Middle frontal gyrus (tissue), 1 donor: ENCODE data around the gene PSMF1.
"Not testable (repeated sequence)": the region's sequence is repeated elsewhere in the genome, so short reads cannot be mapped to it uniquely, and the experiment has no call there.

Experiments used
- DNase-seq: peaks from one replicate; pipeline ENCODE4 v3.0.0-alpha.2; 2015; ENCODE audit warnings: low spot score; ENCODE audit errors: extremely low spot score

The PSMF1 gene

DNA sequence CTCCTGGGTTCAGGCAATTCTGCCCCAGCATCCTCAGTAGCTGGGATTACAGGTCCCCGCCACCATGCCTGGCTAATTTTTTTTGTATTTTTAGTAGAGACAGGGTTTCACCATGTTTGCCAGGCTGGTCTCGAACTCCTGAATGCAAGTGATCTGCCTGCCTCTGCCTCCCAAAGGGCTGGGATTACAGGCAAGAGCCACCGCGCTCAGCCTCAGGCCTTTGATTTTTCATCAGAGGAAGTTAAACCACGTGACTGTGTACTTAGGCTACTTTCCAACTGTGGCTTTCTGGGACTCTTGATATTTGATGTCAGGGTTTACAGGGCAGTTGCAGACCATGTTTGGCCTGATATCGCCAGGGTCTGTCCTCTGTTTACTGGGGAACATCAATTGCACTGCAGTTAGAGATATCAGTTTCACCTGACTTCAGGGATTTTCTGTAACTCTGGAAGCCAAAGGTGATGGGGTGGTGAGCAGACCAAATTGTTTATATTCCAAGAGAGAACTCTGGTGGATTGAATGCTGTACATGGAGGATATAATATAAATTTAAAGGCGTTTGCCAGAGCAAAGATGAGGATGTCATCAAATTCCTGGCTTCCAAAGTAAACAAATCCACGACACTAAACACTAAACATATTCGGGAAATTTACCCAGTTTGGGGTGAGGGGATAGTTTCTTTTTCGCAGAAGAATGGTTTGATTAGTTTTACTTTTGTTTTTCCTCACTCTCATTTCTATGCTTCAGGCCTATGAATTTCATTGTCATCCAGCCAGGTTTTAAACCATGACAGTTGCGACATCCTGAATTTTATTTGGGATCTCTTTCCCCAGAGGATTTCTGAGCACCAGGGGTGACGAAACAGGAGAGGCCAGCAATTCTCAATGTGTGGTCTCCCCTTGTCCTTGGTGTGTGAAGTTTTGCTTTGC lies 4.2 kb downstream of the PSMF1 start:
- no peak for DNase-seq

DNA sequence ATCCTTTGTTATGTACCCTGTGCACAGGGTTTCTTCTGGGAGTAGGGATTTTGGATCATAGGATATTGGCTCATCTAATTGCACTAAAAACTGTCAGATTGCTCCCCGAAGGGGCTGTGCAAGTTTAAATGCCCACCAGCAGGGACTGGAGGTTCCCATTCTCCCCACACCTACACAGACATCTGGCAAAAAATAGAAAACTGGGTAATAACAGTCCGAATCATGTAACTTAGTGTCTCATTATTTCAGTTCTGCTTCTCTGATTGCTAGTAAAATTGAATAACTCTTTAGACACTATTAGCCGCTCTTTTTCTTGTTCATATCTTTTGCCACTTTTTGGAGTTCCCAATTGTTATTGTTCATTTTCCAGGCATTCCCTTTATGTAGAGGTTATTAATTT lies 5.3 kb downstream of the PSMF1 start:
- no peak for DNase-seq

DNA sequence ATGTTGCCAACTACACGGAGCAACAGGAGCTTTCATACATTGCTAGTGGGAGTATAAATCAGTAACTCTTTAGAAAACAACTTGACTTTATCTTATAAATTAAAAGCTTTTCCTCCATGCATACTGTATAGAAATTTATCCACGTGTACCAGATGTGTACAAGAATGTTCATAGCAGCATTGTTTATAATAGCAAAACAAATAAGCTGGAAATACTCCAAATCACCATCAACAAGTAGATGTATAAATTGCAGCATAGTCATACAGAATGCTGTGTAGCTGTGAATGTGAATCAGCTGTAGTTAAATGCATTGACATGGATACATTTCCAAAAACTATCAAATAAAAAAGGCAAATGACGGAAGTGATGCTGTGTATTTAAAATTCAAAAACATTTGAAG lies 6.0 kb downstream of the PSMF1 start:
- DNase-seq: no peak

DNA sequence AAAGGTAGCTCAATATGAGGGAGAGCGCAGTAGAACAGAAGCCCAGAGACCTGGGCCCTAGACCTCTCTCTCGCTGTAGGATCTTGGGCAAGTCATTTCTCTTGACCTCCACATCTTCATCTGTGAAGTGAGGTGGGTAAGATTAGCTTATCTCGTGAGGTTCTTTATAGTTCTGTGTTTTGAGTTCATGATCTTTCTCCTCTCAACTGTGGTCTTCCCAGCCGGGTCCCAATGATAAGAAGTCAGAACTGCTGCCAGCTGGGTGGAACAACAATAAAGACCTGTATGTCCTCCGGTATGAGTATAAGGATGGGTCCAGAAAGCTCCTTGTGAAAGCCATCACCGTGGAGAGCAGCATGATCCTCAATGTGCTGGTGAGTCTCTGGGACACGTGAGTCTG lies 6.9 kb downstream of the PSMF1 start:
- DNase-seq: no peak

DNA sequence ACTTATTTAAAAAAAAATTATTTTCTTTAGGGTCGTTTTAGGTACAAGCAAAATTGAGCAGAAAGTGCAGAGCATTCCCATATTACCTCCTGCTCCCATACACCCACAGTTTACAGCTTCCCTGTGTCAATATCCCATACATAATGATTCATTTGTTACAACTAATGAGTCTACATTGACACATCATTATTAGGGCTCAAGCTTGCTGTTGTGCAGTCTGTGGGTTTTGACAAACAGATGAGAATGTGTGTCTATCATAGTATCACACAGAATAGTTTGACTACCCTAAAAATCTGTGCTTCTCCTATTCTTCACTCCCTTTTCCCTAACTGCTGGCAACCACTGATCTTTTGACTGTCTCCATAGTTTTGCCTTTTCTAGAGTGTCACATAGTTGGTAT lies 9.4 kb downstream of the PSMF1 start:
- DNase-seq: no peak

DNA sequence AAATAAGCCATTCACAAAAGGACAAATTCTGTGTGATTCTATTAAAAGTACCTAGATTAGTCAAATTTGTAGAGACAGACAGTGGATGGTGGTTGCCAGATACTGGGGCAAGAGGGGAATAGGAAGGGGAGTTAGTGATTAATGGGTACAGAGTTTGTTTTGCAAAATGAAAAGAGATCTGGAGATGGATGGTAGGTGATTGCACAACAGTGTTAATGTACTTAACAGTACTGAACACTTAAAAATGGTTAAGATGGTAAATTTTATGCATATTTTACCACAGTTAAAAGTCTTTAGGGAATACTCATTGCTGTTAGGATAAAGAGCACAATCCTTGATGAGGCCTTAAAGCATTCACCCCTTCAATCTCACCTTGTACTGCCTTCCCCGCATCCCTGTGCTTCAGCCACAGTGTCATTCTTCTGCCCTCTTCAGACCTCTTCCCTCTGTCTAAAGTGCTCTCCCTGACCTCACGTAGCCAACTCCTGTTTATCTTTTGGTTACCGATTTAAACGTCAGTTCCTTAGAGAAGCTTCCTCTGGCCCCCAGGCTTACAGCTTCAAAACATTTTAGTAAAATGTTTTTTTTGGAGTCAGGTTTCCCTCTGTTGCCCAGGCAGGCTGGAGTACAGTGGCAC lies 11.8 kb downstream of the PSMF1 start:
- DNase-seq: no peak

DNA sequence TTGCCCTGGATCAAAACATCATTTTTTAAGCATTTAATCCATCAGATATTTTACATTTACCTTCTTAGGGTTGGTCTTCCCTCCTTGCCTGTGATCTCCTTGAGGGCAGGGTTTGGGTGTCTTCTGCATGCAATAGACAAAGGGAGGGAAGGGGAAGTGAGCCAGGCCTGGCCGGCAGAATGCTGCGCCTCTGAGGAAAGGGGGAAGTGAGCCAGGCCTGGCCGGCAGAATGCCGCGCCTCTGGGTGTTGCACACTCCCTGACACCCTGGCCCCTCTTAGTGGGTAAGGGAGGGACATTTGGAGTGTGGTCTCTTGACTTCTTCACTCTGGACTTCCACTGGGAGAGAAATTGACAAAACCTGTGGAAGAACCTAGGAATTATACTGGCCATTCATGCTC lies 12.4 kb downstream of the PSMF1 start:
- DNase-seq: no peak

DNA sequence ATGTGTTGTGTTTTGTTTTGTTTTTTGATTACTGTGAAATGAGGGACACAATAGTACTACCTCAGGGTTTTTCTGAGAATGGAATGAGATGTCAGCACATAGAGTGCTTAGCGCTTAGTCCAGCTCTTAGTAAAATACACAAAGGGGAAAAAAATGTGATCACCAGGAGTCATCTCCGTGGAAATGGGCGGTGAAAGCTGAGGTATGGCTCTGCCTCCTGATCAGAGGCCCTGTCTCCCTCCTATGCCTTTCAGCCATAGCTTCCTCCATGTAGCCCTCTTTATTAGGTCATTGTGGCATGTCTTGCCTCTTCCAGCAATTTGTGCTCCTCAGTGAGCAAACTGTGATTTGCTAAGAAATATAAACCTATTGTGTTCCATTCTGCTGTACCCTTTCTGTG lies 13.0 kb downstream of the PSMF1 start:
- no peak for DNase-seq

DNA sequence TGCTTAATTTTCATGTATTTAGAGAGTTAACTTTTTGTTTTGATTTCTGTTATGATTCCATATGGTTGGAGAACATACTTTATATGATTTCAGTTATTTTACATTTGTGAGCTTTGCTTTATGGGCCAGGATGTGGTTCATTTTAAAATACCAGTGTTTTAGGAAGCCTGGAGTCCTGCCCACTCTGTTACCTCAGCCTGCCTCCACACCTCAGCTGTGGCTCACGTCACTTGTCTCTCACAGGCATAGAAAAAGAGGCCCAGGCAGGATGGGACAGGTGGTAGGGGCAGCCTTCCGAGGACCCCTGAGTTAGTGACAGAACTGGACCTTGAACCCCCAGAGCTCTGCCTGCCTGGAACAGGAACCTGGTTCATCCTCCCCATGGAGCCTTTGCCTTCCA lies 16.0 kb downstream of the PSMF1 start:
- no peak for DNase-seq

DNA sequence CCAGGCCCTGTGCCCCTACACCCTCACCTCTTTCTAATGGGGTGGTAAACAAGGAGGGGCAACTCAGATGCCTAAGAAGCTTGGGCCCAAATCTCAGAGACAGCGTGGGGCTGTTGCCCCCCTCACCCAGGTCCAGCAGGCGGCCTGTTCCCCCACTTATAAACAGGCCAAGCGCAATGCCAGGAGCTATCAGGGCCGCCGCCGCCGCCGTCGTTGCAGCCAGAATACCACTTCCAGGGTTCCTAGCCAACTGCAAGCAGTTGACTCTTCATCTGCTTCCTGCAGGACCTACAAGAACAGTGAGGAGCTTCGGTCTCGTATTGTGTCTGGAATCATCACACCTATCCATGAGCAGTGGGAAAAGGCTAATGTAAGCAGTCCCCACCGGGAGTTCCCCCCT lies 16.4 kb downstream of the PSMF1 start:
- no peak for DNase-seq

DNA sequence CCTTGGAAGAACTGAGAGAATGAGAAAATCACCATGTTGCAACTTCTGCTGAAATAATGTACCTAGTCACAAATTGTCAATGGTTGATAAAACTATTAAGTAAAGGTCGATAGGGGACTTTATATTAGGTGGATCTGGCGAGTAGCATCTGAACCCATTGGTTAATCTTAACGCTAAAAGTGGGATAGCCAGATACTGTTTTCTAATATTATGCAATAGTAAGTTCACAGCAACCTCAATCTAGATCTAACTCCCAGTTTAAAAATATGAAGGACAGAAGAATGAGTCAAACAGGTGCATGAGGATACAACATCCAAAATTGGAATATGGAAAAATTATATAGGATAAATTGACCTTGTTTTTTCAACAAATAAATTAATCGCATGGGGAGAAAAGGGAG lies 18.8 kb downstream of the PSMF1 start:
- no peak for DNase-seq

DNA sequence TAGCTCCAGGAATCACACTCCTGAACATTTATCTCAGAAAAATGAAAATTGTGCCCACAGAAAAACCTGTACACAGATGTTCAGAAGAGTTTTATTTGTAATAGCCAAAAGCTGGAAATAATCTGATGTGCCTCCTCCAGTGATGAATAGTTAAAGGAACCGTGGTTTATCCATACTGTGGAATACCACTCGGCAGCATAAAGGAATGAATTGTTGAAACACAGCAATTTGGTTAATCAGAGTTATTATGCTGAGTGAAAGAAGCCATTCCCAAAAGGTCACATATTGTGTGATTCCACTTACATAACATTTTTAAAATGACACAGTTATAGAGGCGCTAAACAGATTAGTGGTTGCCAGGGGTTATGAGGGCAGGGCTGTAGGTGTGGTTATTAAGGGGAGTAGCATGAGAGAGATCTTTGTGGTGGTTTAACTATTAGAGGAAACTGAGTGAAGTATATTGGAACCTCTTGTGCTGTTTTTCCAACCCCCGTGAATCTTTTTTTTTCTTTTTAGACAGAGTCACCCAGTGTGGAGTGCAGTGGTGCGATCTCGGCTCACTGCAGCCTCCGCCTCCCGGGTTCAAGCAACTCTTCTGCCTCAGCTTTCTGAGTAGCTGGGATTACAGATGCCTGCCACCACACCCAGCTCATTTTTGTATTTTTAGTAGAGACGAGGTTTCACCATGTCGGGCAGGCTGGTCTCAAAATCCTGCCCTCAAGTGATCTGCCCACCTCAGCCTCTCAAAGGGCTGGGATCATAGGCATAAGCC lies 26.2 kb downstream of the PSMF1 start:
- DNase-seq: no peak

DNA sequence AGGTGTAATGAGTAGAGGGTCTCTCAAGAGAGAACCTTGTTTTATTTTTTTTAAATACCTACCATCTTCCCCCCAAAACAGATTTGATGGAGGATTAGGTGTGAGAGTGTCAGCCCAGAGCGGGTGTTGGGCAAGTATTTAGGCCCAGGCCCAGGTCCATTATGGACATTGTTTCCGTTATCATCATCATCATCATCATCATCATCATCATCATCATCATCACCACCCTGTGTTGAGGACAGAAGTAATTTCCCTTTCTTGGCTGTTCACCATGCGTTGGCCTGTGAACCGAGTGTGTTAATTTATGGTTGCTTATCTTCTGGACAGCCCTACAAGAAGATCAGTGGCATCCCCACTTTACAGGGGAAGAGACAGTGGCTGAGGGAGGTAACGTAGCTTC lies 28.6 kb downstream of the PSMF1 start:
- DNase-seq: no peak

DNA sequence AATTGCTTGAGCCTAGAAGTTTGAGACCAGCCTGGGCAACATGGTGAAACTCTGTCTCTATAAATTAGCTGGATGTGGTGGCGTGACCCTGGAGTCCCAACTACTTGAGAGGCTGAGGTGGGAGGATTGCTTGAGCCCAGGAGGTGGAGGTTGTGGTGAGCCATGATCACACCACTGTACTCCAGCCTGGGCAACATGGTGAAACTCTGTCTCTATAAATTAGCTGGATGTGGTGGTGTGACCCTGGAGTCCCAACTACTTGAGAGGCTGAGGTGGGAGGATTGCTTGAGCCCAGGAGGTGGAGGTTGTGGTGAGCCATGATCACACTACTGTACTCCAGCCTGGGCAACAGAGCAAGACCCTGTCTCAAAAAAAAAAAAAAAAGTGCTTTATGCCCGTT lies 31.4 kb downstream of the PSMF1 start:
- not testable (repeated sequence) for DNase-seq

DNA sequence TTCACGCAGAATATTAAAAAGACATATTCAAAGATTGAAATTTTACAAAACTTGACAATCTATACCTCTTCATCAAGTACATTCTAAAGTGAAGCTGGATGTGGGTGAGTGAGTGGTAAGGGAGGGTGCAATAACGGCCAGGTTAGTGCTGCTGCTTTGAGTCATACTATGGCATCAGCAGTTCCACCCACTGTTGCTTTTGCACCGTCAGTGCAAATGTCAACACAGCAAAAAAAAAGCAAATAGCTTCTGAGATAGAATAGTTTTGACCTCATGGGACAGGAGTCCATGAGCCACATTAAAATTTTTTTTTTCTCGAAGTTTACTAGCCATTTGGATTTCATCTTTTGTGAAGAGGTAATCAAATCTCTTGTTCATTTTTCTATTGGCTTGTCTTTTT lies 31.8 kb downstream of the PSMF1 start:
- no peak for DNase-seq

DNA sequence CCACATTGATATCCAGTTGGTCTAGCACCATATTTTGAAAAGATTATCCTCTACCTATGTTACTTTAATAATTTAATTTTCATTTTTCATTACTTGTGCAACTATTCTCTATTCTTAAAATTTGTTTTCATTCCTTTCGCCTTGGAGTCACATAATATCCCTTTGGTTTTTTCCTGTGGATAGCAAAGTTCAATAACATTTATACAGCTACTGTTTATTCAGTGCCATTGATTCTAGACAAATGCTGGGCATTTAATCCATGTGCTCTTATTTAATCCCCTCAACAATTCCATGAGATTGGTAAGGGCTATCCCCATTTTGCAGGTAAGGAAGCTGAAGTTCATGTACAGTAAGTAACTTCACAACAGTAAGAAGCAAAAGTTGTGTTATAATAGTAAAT lies 32.6 kb downstream of the PSMF1 start:
- no peak for DNase-seq

DNA sequence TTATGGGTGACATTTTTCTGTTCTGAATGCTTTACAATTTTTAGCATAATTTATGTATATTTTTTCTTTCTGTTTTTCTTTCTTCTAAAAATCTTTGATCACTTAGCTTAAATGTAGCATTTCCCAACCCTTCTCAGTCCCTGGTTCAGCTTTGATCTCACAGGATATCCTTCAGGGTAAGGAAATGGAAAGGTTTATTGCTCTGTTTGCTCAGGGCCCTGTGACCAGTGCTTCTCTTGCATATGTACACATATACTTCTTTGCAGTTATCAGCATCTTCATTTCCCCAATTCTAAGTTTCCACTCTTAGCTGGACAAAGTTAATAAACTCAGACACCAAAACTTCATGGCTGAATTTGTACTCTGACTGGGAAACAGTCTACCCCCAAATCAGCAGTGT lies 35.8 kb downstream of the PSMF1 start:
- no peak for DNase-seq

DNA sequence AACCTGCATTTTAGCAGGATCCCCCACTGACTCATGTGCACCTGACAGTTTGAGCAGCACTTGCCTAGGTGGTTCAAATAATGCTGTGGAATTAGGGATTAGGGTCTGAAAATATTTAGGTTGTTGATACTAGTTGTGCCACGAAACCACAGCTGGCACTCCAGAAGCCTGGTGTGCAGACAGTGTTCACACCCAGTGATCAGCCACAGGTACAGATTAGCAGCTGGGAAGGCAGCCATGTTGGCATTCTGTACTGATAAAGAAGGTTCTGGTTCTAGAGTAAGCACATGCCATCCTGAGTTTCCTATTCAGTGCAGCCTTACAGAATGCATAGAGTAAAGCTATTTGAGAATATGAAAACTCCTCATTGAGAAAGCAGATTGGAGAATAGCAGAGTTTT lies 36.3 kb downstream of the PSMF1 start:
- no peak for DNase-seq

DNA sequence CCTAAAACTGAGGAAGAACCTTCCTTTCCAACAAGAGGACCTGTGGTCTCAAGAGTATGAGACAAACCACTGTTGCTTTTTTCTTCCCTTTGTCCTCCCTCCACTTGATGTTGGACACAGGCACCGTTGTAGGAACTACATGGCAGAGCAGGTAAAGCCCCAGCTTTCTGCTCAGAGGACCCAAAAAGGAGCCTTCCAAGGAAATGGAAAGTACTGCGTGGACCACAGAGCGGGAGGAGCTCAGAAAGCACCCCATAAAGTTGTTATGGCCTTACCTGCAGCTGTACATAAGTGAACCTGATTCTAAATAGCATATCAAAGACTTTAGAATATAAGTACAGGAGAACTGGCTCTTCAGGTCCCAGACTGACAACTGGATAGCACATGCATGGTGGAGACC lies 36.9 kb downstream of the PSMF1 start:
- DNase-seq: no peak

DNA sequence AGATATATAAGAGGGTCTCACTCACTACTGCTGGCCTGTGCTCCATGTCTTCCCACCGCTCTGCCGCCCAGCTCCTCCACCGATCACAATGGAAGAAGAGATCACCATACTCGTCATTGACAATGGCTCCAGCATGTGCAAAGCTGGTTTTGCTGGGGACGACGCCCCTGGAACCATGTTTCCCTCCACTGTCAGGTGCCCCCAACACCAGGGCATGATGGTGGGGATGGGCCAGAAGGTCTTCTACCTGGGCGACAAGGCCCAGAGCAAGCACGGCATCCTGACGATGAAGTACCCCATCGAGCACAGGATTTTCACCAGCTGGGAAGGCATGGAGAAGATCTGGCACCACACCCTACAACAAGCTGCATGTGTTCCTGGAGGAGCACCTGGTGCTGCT lies 42.1 kb downstream of the PSMF1 start:
- no peak for DNase-seq

DNA sequence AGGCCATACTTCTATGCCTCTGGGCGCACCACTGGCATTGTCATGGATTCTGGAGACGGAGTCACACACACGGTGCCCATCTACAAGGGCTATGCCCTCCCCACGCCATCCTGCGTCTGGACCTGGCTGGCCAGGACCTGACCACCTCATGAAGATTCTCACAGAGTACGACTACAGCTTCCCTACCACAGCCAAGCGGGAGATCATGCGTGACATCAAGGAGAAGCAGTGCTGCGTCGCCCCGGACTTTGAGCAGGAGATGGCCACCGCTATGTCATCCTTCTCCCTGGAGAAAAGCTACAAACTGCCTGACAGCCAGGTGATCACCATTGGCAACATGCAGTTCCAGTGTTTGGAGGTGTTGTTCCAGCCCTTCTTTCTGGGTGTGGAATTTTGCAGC lies 42.6 kb downstream of the PSMF1 start:
- no peak for DNase-seq

DNA sequence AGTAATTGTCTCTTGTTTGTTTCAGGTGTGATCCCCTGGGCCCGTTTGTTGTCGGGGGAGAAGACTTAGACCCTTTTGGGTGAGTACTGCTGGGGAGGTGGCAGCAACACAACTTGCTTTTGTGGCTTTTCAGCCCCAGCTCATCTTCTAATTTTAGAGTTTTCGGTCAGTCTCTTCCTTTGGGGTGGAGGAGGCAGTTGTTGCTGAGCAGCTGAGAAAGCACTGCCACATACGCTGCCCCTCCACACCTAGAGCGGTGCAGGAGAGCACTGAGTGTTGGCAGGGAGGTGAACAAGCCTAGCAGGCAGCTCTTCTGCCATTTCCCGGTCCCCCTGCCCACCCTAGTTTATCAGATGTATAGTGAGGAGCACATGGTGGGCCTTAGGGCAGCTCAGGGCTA lies 44.7 kb downstream of the PSMF1 start:
- no peak for DNase-seq
